Nephron (organoid): ENCODE results near the gene CKMT2.

Source experiments
- H3K27ac Mint-ChIP-seq, 3 experiments: 2 replicates each; pipeline ENCODE4 v1.8.0; 2020; ENCODE audit warnings: mixed read lengths in 3 of 3, mild to moderate bottlenecking in 2 of 3, moderate library complexity in 1 of 3
- H3K27me3 Mint-ChIP-seq: 2 replicates; pipeline ENCODE4 v1.8.0; 2021; ENCODE audit warnings: low read depth, mild to moderate bottlenecking, moderate library complexity, mixed read lengths
- H3K36me3 Mint-ChIP-seq: 2 replicates; pipeline ENCODE4 v1.8.0; 2020; ENCODE audit warnings: low read depth, mixed read lengths
- H3K4me1 Mint-ChIP-seq: 2 replicates; pipeline ENCODE4 v1.8.0; 2020; ENCODE audit warnings: mixed read lengths
- H3K4me3 Mint-ChIP-seq, 3 experiments: 2 replicates each; pipeline ENCODE4 v1.8.0; 2020; ENCODE audit warnings: mild to moderate bottlenecking in 3 of 3, mixed read lengths in 3 of 3, moderate library complexity in 2 of 3
- H3K9me3 Mint-ChIP-seq: 2 replicates; pipeline ENCODE4 v1.8.0; 2020; ENCODE audit warnings: mixed read lengths
- TF ChIP-seq, protein P1 (sequence below), 3 experiments: fragments of 200-600 bp; sonication (generic); IDR thresholded peaks; one replicate each; pipeline ENCODE4 v1.5.0; 2021; ENCODE audit warnings: antibody characterized with exemption in 3 of 3; ENCODE audit not compliant: unreplicated experiment in 3 of 3

The CKMT2 gene

DNA sequence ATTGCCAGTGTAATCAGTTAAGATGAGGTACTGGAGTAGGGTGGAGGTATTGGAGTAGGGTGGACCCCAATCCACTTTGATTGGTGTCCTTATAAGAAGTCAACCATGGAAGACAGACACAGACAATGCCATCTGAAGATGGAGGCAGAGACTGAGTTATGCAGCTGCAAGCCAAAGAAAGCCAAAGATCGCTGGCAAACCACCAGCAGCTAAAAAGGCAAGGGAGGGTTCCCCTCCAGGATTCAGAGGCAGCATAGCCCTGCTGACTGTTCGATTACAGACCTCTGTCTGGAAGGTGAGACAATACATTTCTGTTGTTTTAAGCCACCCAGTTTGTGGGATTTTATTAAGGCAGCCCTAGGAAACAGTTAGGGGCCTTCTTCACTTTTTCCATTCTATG lies 30.5 kb upstream of the CKMT2 start:
- H3K36me3 Mint-ChIP-seq, result no peaks in the 10 kb centered on the region
- no peak overlapping the region for H3K4me3 Mint-ChIP-seq
- no peaks in the 10 kb centered on the region for H3K4me1 Mint-ChIP-seq
- H3K9me3 Mint-ChIP-seq, result no peaks in the 10 kb centered on the region
- peaks cover 8% of the 10 kb centered on the region for H3K27me3 Mint-ChIP-seq
- TF ChIP-seq, protein P1, sequence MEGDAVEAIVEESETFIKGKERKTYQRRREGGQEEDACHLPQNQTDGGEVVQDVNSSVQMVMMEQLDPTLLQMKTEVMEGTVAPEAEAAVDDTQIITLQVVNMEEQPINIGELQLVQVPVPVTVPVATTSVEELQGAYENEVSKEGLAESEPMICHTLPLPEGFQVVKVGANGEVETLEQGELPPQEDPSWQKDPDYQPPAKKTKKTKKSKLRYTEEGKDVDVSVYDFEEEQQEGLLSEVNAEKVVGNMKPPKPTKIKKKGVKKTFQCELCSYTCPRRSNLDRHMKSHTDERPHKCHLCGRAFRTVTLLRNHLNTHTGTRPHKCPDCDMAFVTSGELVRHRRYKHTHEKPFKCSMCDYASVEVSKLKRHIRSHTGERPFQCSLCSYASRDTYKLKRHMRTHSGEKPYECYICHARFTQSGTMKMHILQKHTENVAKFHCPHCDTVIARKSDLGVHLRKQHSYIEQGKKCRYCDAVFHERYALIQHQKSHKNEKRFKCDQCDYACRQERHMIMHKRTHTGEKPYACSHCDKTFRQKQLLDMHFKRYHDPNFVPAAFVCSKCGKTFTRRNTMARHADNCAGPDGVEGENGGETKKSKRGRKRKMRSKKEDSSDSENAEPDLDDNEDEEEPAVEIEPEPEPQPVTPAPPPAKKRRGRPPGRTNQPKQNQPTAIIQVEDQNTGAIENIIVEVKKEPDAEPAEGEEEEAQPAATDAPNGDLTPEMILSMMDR (IDR thresholded peaks at IDR 0.05; ENCODE audit: unreplicated experiment in 3 of 3), result no peak
- H3K27ac Mint-ChIP-seq, result no peak overlapping the region

DNA sequence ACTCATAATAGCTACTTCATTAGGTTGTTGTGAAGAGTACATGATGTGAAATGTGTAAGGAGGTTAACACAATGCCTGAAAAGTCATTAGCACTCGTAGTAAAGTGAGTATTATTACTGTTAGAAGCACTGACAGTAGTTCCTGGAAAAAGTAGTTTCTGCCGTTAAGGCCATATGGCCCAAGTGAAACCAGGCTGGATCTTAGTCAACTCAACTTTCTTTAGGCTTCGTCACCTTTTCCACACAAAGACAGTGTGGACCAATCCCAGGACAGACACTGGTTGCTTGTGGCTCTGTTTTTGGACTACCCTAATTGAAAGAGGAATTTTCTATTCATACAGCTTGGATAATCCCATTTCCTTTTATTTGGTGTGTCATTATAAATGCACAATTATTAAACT lies 29.4 kb upstream of the CKMT2 start:
- TF ChIP-seq, protein P1 (IDR thresholded peaks at IDR 0.05; ENCODE audit: unreplicated experiment in 3 of 3), result no peak
- H3K27ac Mint-ChIP-seq, result no peak overlapping the region
- H3K4me3 Mint-ChIP-seq, result no peak overlapping the region
- H3K36me3 Mint-ChIP-seq, result no peaks in the 10 kb centered on the region
- H3K4me1 Mint-ChIP-seq, result no peaks in the 10 kb centered on the region
- peaks cover 8% of the 10 kb centered on the region for H3K27me3 Mint-ChIP-seq
- no peaks in the 10 kb centered on the region for H3K9me3 Mint-ChIP-seq

- H3K9me3 Mint-ChIP-seq, result no peaks in the 10 kb centered on the region
- H3K27ac Mint-ChIP-seq, result no peak overlapping the region
- H3K36me3 Mint-ChIP-seq, result no peaks in the 10 kb centered on the region
- no peaks in the 10 kb centered on the region for H3K4me1 Mint-ChIP-seq
- TF ChIP-seq, protein P1 (IDR thresholded peaks at IDR 0.05; ENCODE audit: unreplicated experiment in 3 of 3), result no peak
- peaks cover 8% of the 10 kb centered on the region for H3K27me3 Mint-ChIP-seq
- H3K4me3 Mint-ChIP-seq, result no peak overlapping the region
These were observed 28.9 kb upstream of the CKMT2 start for GRCh38 chr5:81204205-81204604.

DNA sequence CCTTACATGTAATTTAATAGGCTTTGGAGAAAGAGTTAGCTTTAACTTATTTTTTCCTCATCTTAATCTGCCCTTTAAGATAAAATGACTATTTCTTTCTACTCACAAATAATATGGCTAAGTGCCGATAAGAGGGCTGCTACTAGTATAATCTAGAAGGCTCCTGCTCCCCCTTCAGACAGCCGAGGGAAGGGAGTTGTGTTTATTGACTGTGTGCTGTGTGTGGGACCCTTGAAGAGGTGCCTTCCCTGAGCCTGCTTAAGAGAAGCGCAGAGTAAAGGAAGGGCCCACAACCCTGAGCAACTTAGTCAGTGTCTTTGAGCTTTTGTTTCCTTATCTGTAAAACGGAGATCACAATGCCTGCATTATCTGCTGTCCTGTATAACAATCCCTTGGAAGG lies 28.1 kb upstream of the CKMT2 start:
- peaks cover 4% of the 10 kb centered on the region for H3K36me3 Mint-ChIP-seq
- no peak overlapping the region for H3K4me3 Mint-ChIP-seq
- TF ChIP-seq, protein P1 (IDR thresholded peaks at IDR 0.05; ENCODE audit: unreplicated experiment in 3 of 3), result no peak
- no peak overlapping the region for H3K27ac Mint-ChIP-seq
- H3K27me3 Mint-ChIP-seq, result peaks cover 11% of the 10 kb centered on the region
- no peaks in the 10 kb centered on the region for H3K9me3 Mint-ChIP-seq
- H3K4me1 Mint-ChIP-seq, result peaks cover 3% of the 10 kb centered on the region

DNA sequence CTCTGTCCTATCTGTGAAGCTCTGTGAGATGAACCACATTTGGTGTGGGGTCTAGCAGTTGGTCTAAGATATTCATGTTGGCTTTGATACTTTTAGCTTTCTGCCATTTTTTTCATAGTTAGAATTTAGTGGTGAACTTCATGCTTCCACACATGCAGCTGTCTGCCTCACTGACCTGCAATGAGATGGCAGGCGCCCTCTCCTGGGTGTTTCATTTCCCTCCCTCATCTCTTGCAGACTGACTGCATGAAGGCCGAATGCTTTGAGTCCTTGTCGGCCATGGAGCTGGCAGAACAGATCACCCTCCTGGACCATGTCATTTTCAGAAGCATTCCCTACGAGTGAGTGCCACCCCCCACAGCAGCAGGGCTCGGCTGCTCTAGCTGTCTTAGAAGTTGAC lies 26.1 kb upstream of the CKMT2 start:
- Mint-ChIP-seq H3K27ac (no peak overlapping the region), H3K36me3 (peaks cover 4% of the 10 kb centered on the region), H3K4me3 (no peak overlapping the region), H3K9me3 (no peaks in the 10 kb centered on the region), H3K4me1 (peaks cover 3% of the 10 kb centered on the region), H3K27me3 (peaks cover 11% of the 10 kb centered on the region)
- TF ChIP-seq, protein P1 (IDR thresholded peaks at IDR 0.05; ENCODE audit: unreplicated experiment in 3 of 3), result no peak

DNA sequence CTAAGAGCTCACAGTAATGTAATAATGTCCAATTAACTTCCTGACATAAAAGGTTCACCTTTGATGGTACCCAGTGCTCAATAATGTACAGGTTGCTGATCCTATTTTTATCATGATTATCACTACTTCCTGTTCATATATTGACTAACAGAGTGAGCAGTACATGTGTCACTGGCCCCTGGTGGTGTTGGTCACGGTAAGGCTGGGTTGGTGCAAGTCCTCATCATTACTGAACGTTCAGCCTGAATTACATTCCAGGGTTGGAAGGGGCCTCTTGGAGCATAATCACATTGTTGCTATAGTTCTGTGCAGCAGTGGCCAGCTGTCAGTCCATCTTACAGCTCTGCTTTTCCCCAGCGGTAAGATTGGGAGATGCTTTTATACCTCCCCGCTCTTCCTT lies 24.2 kb upstream of the CKMT2 start:
- no peak overlapping the region for H3K4me3 Mint-ChIP-seq
- peaks cover 11% of the 10 kb centered on the region for H3K27me3 Mint-ChIP-seq
- peaks cover 3% of the 10 kb centered on the region for H3K4me1 Mint-ChIP-seq
- no peak overlapping the region for H3K27ac Mint-ChIP-seq
- no peaks in the 10 kb centered on the region for H3K9me3 Mint-ChIP-seq
- TF ChIP-seq, protein P1 (IDR thresholded peaks at IDR 0.05; ENCODE audit: unreplicated experiment in 3 of 3), result no peak
- peaks cover 4% of the 10 kb centered on the region for H3K36me3 Mint-ChIP-seq
